Stimulated activated CD8-positive, alpha-beta memory T cell treated with anti-CD3 and anti-CD28 coated beads, Interleukin-4, amount 100 ng/mL, for 24 hours (primary cell): ENCODE data around the gene RNF121.

ENCODE experiments used
- DNase-seq: peaks from one replicate; pipeline ENCODE4 v3.0.0-alpha.2; 2020; ENCODE audit warnings: low read depth

RNF121 gene

DNA sequence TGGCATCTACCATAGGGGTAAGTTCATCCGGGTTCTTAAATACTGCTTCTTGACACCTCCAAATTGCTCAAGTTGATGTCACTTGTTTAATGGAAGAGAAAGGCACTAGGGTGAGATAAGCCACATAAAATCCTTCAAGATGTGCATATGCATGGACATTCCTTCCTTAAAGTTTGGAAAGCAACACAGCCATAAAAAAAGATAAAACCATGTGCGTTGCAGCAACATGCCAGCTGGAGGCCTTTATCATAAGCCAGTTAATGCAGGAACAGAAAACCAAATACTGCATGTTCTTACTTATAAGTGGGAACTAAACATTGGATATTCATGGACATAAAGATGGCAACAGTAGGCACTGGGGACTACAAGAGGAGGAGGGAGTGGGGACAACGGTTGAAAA, 61.9 kb downstream of the RNF121 start:
- DNase-seq, result no peak

DNA sequence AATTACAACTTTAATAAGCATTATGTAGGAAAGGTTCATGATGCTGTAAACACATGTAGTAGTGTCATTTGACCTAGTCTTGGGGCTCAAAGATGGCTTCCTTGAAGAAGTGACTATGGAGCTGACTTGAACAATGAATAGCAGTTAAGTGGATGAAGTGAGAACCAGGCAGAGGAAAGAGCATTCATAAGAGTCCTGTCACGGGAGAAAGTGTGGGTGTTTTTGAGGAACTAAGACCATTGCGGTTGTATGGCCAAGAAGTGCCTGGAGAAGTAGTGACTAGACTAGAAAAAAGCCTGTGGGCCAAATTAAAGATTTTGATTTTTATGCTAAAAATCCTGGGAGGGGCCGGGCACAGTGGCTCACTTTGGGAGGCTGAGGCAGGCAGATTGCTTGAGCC, 62.6 kb downstream of the RNF121 start:
- DNase-seq, result no peak

DNA sequence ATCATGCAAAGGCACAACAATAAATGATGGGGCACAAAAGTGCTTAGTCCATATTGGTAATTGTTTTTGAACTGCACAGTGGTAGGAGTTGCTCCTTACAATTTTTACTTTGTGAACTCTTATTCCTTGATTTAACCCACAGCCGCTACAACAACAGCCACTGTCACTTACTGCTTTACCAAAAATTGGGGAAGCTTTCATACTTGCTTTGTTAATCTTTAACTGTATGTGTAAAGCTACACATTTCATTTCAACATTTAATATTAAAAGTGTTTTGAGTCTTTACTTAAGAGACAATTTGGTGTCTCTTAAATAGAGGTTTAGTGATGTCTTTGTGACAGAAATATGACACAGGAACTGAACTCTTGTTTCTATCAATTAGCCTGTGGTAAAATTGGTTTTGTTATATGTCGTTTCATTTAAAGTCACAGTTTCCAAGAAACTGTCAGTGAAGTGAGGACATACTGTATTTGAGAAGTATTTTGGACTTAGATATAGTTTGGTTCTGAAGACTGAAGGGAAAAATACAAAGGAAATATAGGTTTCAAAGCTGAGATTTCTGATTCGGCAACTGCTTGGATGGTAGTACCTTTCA, 63.4 kb downstream of the RNF121 start:
- DNase-seq, result no peak

DNA sequence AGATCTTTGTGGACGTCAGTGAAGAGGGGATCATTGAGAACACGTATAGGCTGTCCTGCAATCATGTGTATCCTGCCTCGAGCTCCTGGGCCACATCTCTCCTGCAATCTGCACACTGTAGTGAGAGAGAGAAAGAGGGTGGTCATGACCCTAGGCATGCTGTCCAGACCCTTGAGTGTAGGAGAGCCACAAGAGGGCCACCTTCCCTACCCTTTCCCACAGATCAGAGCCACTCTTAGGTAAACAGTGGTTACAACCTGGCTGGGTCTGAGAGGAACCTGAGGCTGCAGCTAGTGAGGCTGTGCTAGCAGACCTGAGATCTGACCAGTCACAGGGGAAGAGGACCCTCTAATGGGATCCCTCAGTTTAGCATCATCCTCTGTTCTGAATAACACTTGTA, 65.9 kb downstream of the RNF121 start:
- DNase-seq, result no peak

DNA sequence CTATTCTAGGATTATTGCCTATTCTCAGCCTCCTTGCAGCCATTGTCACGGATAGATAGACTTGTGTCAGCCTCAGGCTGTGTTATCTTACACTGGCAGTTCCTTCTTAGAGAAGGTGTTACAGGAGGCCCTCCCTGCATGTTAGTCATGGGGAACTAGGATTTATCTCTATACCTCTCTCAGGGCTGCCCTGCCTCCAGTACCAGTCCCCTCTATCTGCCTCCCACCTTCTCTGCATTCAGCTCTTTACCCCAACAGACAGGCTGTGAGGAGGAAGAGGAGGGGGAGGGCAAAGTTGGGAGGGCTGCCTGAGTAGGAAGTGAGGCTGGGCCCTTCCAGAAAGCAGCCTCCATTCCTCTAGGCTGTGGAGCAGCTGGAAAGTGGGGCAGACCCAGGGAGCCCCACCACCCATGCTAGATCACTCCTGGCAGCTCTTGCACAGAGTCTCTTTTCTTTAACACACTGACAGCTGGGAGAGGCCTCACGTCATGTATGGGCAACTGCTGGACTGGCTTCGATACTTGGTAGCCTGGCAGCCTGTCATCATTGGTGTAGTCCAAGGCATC, 67.0 kb downstream of the RNF121 start:
- DNase-seq, result no peak

DNA sequence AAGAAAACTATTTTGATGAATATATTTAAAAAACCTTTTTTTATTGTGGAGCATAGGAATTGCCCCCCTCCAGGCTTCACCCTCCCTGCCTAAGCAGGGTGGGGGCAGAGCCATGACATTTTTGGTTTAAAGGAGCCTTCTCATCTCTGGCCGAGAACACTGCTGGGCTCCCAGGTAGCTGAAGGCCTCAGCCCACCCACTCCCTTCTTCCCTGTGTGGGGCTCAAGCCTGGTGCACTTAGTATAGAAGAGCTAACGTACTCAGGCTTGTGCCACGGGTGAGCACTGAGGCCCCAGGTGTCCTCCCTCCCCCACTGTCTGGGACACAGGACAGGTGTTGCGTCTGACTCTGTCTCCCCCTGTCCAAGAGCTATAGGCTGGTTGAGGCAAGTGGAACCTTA, 67.7 kb downstream of the RNF121 start:
- DNase-seq, result no peak

DNA sequence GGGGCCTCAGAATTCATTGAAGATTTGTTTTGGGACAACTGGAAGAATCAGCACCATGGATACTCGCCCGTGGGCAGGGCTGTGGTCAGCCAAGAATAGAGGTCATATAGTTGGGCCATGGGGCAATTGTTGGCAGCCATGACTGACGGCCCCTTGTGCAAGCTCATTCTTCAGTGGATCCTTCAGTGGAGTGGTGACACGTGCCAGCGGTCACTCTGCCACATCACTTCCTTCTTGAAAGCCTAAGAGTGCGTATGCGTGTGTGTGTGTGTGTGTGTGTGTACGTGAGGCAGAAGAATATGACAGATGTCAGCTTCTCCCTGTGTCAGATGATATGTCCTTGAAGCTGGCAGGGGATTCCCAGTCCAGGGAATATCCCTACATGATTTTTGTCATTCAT, 68.1 kb downstream of the RNF121 start:
- no peak for DNase-seq

DNA sequence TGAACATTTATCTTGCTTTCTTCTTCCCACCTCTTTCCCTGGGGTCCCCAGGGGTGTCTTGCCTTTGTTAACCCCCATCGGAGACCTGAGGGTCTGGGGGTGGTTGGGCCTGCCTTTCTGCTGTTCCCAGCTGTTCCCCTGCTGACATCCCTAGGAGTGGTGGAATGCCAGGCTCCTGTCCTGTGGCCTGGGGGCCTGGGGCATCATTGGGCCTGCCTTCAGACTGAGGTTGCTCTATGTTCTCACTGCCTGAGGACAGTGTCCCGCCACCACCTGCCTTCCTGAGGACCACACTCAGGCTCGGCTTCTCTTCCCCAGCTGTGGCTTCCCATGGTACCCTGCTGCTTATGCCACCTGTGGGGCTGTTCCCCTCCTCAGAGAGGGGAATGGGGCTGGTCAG, 68.7 kb downstream of the RNF121 start:
- DNase-seq, result no peak

DNA sequence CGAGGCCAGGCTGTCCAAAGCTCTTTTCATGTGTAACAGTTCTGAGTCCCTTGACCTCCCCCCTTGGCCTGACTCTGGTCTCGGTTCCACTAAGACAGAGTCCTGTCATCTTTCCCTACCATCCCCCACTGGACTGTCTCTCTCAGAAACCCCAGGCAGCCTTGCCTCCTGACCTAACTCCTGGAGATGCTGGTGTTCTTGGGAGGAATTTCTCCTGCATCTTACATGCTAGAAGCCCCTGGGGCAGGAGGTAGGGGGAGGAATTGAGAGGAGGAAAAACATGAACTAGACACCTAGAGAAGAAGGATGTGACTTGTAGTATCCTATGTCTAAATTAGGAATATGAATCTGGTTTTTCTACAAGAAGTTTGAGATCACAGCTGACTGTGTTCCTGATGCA, 69.2 kb downstream of the RNF121 start:
- DNase-seq, result no peak

DNA sequence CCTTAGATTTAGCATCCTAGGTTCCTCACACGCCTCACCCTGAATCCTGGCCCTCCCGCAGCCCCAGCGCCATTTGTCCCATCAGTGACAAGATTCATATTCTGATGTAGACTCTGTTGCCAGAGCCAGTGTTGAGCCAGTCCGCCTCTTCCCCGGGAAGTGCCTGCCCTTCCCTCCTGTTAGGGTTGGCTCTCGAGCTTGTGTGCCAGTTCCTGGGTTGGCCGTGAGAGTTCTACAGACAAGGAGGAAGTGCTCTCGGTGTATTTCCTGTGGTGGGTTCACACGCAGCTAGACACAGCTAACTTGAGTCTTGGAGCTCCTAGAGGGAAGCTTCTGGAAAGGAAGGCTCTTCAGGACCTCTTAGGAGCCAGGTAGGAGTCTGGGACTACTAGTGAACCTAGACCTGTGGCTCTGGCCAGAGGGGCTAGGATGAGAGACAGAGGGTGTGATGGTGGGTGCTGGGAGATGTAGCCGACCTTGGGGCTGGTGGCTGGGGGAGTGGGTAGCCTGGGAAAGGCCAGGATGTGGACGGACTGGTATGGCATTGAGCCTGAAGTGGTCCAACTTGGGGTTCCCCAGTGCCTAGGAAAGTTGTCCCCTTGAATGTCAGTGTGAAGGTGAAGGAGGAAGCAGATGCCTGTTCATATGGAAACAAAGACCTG, 69.9 kb downstream of the RNF121 start, which contains the start of gene IL18BP:
Gene IL18BP (plus strand): TSS at position 261 of the 662 bp plus-strand sequence. CDS start 1,076 bp downstream, outside the sequence.
- no peak for DNase-seq

DNA sequence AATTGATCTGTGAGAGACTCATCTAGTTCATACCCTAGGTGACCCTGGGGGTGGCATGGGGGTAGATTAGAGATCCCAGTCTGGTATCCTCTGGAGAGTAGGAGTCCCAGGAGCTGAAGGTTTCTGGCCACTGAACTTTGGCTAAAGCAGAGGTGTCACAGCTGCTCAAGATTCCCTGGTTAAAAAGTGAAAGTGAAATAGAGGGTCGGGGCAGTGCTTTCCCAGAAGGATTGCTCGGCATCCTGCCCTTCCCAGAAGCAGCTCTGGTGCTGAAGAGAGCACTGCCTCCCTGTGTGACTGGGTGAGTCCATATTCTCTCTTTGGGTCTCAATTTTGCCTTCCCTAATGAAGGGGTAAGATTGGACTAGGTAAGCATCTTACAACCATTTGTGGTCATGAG, 70.5 kb downstream of the RNF121 start:
- no peak for DNase-seq

DNA sequence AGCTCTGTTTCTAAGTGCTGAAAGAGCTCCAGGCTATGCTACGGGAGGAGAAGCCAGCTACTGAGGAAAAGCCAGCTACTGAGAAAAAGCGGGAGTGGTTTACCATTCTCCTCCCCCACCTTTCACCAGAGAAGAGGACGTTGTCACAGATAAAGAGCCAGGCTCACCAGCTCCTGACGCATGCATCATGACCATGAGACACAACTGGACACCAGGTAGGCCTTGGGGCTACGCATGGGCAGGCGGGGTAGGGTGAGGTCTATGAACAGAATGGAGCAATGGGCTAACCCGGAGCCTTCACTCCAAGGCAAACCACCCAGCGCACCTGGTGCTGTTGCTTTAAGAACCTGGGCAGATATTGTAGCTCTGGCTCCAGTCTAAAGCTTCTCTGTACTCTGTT, 71.0 kb downstream of the RNF121 start:
- no peak for DNase-seq

DNA sequence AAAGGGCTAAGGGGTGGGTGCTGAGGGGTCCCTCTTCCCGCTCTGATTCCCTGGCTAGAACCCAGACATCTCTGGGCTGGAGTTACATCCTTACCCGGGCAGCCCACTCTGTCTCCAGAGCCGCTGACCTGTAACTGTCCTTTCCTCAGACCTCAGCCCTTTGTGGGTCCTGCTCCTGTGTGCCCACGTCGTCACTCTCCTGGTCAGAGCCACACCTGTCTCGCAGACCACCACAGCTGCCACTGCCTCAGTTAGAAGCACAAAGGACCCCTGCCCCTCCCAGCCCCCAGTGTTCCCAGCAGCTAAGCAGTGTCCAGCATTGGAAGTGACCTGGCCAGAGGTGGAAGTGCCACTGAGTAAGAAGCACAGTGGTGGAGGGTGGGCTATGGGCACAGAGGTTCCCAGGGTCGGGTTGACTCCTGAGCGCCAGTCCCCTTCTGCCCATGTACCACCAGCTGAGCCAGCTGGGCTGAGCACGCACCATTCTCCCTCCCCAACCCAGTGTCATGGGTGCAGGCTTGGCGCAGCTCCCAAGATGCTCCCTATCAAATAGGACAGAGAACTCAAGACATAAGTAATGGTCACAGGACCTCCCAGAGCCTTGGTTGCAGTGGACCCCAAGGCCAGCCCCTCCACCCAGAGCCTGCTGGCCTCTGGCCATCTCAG, 71.5 kb downstream of the RNF121 start:
- no peak for DNase-seq

DNA sequence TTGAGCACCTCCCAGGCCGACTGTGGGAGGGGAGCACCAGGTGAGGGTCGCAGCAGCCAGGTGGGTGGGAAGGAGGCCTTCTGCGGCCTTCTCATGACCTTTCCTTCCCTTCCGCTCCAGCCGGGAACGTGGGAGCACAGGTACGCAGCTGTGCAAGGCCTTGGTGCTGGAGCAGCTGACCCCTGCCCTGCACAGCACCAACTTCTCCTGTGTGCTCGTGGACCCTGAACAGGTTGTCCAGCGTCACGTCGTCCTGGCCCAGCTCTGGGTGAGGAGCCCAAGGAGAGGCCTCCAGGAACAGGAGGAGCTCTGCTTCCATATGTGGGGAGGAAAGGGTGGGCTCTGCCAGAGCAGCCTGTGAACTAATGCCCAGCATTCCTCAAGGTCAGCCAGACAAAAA, 72.4 kb downstream of the RNF121 start:
- DNase-seq, result no peak

DNA sequence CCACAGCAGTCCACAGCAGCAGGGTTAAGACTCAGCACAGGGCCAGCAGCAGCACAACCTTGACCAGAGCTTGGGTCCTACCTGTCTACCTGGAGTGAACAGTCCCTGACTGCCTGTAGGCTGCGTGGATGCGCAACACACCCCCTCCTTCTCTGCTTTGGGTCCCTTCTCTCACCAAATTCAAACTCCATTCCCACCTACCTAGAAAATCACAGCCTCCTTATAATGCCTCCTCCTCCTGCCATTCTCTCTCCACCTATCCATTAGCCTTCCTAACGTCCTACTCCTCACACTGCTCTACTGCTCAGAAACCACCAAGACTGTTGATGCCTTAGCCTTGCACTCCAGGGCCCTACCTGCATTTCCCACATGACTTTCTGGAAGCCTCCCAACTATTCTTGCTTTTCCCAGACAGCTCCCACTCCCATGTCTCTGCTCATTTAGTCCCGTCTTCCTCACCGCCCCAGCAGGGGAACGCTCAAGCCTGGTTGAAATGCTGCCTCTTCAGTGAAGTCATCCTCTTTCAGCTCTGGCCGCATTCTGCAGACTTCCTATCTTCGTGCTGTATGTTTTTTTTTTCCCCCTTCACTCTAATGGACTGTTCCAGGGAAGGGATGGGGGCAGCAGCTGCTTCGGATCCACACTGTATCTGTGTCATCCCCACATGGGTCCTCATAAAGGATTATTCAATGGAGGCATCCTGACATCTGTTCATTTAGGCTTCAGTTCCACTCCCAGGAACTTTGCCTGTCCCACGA, 73.2 kb downstream of the RNF121 start:
- no peak for DNase-seq

DNA sequence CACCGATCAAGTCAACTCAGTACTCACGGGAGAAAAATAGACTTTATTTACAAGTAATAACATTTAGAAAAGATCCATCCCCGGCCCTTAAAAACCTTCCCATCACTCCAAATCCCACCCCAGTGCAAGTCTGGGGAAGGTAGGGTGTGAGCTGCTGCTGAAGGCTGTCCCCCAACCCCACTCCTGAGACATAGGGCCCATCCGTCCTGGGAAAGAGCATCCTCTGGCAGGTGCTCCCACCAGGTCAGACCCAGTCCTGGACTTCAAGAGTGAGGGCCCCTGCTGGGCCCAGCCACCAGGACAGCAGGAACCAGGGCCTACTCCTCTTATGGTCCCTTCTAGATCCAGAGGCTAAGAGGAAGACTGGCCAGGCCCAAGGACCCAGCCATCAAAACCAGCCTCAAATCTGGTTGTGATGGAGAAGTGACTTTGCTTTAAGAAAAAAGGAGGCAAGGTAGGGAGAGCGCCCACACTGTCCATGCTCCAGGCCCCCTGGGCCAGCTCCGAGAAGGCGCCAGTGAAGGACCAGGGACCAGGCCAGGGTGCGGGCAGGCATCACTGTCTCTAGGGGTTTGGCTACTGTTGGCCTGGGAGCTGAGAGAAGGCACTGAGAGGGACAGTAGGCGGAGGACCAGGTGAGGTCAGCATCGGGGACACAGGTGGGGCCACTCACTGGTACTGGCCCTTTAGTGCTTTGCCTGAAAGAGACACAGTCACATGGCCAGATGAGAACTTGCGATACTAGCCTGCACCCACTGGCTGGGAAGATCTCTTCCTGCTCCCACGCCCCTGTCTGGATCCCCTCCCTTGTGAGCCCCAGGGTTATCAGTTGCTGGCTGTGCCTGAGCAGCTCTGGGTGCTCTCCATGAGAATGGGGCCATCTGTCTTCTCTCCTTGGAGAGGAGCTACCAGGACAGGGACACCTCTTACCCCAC, 74.3 kb downstream of the RNF121 start:
- DNase-seq, result no peak

DNA sequence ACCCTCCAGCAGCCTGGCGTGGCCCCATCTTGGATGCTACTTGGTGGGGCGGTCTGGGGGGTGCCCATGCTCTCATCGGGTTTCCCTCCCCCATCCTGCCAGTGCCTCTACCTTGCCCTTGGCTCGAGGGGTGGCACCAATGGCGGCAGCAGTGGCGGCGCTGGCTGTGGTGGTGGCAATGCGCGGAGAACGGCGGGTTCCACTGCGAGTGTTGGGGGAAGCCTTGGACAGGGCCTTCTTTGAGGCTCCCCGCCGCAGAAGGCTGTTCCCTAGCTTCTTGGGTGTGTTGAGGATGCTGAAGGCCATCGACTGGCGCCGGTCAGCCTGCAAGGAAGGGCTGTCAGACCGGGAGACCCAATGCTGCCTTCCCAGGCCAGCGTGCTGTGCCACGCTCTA, 74.9 kb downstream of the RNF121 start:
- no peak for DNase-seq

DNA sequence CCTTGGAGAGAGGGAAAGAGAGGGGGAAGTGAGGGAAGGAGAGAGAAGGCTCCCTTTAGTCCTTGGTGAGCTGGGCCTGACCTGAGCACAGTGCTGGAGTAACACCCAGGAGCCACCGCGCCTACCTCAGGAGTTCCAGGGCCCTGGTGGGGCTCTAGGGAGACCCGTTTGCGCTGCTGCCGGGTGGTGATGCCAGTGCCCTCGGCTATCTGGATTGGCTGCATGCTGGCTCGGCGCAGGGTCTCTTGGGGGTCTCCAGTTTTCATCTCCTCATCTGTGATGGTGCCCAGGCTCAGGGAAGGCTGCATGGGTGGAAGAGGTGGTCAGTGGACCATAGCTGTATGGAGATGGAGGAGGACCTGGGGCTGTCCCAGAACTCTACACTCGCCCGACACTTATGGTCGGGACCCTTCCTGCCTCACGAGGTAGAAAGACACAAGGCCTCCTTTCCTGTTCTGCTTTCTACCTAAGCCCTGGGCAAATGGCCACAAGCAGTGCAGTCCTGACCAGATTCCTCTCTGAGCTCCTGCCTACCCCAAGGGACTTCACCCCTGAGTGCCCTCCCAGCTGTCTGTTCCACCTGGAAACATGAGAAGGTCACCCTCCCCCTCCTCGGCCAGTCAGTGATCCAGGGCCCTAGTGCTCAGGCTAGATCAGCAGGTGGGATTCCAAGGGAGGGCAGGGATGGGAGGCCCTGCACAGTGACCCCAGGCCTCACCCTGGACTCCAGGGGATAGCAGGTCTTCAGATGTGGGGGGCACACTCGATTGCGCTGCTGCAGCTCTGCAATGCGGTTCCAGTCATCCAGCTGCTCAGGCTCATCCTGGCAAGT, 75.9 kb downstream of the RNF121 start:
- no peak for DNase-seq

DNA sequence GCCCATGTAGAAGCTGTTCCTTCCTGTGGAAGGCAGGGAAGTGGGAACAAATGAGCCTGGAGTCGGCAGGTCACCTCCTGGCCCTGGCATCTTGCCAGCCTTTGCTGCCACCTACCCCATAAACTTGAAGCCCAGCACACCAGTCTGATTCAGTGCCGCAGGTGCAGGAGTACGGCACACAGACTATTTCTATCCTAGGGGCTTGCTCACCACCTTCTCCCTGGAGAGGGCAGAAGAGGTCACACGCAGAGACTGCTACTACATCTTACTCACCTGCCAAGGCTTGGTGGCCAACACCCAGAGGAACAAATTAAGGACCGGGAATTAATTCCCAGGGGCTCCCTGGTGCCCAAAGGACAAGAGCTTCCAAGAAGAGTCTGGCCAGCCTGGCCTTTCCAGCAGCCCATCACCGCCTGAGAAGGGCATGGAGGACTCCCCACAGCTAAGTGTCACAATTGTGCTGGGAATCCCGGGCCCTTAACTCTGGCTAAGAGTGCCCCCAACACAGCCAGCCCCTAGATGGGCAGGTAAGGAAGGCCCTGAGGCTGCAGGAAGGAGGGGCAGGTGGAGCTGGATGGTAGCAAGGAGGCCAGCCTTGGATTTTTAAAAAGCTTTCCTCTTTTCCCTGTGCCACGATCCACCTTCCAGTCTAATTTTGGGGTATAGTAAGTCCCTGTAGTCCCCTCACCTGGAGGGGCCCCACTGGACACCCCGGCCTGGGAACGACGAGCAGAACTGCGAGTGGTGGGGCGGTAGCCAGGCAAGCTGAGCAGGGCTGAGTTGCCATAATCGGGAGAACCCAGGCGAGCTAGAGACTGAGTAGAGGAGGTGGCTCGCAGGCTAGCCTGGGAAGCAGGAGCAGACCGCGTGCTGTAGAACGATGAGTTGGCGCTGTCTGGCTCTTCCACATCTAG, 76.8 kb downstream of the RNF121 start:
- DNase-seq, result no peak
